ENCODE data around the gene CSH2. TPM values are rescaled to one million over a fixed set of nuclear protein-coding genes. Genes with fewer than 3 reads are reported as not detected.
"Not testable (repeated sequence)": the region's sequence is repeated elsewhere in the genome, so short reads cannot be mapped to it uniquely, and the experiment has no call there.

Gene CSH2
- total RNA-seq, 2 donors from 2014 or later: not detected

DNA sequence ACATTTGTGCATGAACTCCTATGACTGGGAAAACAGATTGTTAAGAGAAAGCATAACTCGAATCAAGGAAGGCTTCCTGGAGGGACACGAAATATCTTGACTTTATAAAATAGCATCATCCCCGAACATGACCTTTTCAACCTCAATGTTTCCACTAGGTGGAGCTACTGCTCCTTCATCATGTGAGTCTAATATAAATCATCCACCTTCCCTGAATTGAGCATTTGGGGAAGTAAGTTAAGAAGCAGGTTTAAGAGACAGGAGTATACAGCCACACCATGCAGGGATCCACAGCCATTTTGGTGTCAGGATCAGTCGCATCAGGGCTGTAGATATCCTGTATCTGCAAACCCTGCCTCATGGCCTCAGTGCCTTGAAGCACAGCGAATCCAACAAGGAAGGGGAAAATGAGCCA, 30.3 kb upstream of the CSH2 start:
- not testable (repeated sequence) for DNase-seq (ENCODE audit: low spot score); H3K36me3 ChIP-seq; H3K27ac ChIP-seq; H3K27me3 ChIP-seq; H3K4me3 ChIP-seq; H3K4me1 ChIP-seq; H3K9me3 ChIP-seq
- peak; percentile 15 to 60 for TF ChIP-seq CTCF (IDR thresholded peaks at IDR 0.05)

DNA sequence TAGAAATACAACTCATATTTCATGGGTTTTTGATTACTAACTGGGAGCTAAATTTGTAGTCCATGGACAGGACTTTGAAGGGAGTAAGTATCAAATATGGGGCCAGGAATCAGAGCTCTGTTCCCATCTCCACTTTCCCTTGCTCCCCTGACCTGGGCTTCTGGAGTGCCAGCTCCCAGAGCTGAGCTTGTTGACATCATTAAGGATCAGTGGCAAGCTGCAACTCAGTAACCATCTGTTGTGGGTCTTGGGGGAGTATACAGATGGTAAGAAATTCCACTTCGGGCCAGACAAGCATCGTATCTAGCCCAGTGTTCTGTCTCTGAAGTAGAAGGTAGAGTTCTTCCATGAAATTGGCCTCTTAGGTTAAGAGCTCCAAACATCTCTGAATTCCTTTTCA, 28.5 kb upstream of the CSH2 start:
- not testable (repeated sequence) for H3K36me3 ChIP-seq; DNase-seq (ENCODE audit: low spot score); H3K4me1 ChIP-seq; H3K27me3 ChIP-seq; H3K9me3 ChIP-seq; H3K27ac ChIP-seq; H3K4me3 ChIP-seq

DNA sequence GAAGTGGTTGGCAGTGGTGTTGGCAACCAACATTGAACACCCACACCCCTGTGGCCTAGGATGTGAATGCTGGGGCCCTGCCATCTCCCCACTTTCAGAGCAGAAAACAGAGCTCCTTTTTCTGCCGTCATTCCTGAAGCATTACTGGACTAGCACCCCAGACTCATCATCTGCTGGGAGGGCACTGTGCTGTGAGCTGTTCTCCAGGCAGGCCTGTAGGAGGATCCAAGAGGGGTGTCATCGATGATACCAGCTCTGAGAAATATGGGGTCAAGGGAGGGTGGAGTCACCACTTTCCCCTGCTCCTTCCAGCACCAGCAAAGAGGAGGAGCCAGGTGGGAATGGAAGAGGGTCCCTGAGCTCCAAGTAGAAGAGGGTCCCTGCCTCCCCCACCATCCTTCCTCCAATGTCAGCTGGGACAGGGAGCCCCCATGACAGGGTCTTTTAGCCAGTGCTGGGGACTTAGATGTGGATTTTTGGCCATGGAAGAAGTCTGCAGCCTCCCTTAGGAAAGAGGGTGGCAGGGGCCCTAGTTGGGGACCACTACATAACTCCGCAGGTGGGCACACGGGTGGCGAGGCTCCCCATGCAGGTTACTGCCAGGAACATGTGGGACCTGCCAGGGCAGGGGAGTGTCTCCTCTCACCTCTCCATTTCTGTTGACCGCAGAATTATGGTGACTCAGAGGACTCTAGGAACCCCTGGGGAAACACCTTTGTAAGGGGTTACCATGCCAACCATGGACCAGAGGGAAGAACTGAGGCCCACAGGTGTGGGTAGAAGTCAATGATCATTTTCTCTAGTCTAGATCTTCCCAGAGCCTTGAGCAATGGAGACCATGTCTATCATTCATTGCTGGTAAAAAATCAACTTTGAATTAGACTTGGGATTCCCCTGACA, 25.7 kb upstream of the CSH2 start:
- H3K27ac ChIP-seq; DNase-seq (ENCODE audit: low spot score); H3K4me1 ChIP-seq; H3K27me3 ChIP-seq; H3K36me3 ChIP-seq; H3K4me3 ChIP-seq; H3K9me3 ChIP-seq: not testable (repeated sequence)

DNA sequence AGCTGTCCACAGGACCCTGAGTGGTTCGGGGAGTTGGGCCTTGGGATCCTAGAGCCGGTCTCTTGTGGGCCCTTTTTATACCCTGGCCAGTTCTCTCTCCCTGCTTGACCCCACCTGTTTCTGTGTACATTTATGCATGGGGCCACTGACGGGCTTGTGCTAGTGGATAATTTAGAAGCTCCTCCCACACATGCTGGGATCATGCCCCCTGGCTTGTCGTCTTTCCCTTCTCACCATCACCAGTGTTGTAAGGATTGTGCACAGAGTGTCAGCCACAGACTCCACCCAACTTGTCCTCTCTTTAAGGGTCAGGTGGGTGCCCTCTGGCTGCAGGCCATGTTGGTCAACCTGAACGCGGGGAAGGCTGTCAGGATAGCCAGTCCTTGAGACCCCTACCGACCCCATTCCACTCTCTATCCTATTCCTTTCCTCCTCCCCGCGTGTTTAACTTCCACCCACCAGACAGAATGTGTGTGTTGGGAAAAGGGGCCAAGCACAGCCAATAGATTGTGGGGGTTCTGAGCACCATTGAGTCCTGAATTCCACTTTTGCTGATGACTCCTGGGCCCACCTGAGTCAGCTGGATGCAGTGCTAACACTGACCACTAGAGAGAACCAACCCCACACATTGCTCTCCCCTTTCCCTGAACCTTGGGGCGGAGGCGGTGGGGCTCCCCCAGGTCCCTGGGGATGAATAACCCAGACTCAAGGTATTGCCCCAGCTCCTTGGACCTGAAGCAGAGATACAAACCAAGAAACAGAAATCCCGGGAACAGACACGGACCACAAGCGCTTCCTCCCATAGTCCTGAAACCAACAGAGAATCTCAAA, 23.3 kb upstream of the CSH2 start, which contains the start of gene CSH1:
CSH1 (minus strand) TSS at position 51 of the 831 bp plus-strand sequence. CDS start 63 bp downstream, outside the sequence.
- not testable (repeated sequence) for H3K9me3 ChIP-seq; DNase-seq (ENCODE audit: low spot score); H3K4me3 ChIP-seq; H3K27ac ChIP-seq; H3K36me3 ChIP-seq; H3K27me3 ChIP-seq; H3K4me1 ChIP-seq

- DNase-seq (ENCODE audit: low spot score): not testable (repeated sequence)
Observed at GRCh38 chr17:63894821-63895220, 21.3 kb upstream of the CSH2 start.

DNA sequence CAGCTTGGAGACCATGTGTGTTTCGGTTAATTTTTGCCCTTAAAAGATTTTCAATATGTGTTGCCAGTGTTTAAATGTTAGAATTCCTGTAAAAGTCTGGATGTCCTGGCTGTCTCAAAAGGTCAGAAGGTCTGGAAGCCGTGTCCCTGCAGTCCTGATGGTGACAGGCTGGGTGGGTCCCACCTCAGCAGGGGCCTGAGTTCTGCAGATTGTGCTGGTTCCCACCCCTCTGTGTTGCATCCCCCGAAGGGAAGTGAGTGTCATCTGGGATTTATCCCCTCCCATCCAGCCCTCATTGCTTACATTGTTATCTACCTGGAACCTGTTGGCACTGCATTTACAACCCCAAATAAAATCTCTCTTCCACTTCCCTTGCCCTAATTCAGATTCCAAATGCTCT, 20.5 kb upstream of the CSH2 start:
- not testable (repeated sequence) for DNase-seq (ENCODE audit: low spot score); H3K4me3 ChIP-seq; H3K4me1 ChIP-seq; H3K9me3 ChIP-seq; H3K27me3 ChIP-seq; H3K36me3 ChIP-seq; H3K27ac ChIP-seq

More at GRCh38 chr17:63894821-63895220, 21.3 kb upstream of the CSH2 start:
- H3K9me3 ChIP-seq, H3K4me1 ChIP-seq, H3K4me3 ChIP-seq, H3K36me3 ChIP-seq, H3K27ac ChIP-seq, H3K27me3 ChIP-seq: not testable (repeated sequence)

DNA sequence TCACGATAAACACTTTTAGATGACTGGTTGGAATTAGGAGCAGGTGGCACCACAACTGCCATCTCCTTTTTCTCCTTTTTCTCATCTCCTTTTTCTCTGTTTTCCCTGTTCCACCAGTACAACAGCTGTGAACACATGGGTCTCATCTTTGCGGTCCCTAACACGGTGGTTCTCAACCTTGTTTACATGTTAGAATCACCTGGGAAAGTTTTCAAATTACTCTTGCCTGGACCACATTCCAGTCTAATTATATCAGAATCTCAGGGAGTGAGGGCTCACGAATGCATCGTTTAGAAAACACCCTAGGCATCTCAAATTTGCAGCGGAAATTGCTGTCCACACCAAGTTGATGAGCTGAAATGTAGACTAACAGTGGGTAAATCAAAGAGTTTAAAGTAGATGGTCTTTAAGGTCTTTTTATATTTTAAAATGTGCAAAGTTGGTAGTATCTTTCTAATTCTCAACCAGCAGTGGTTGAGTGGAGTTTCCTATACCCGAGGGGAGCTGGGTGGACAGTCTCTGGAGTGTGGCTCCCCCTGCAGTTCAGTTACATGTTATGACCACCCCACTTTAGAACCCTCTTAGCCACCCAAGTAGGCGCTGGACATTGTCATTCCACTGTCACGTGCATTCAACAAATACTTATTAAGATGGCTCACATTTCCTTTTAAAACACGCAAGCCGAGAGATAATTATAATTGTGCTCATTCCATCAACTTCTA, 19.0 kb upstream of the CSH2 start:
- not testable (repeated sequence) for H3K9me3 ChIP-seq; H3K36me3 ChIP-seq; H3K27ac ChIP-seq; H3K27me3 ChIP-seq; H3K4me3 ChIP-seq; DNase-seq (ENCODE audit: low spot score); H3K4me1 ChIP-seq

DNA sequence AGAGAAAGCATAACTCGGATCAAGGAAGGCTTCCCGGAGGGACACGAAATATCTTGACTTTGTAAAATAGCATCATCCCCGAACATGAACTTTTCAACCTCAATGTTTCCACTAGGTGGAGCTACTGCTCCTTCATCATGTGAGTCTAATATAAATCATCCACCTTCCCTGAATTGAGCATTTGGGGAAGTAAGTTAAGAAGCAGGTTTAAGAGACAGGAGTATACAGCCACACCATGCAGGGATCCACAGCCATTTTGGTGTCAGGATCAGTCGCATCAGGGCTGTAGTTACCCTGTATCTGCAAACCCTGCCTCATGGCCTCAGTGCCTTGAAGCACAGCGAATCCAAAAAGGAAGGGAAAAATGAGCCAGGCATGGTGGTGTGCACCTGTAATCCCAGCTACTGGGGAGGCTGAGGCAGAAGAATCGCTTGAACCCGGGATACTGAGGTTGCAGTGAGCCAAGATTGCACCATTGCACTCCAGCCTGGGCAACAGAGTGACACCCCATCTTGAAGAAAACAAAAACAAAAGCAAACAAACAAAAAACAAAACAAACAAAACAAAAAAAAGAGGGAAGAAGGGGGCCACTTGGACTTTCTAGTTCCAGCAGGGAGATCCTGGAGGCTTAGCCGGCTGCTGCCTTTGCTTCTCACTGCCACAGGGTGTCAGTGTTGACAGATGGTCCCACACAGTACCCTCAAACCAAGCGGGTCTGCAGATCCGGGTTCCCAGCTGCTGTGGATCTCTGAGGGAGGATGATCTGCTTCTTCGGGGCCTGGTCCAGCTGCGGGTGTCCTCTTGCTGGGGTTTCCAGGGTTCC, 15.8 kb upstream of the CSH2 start:
- H3K4me1 ChIP-seq; H3K36me3 ChIP-seq; H3K27me3 ChIP-seq; H3K27ac ChIP-seq; H3K4me3 ChIP-seq; DNase-seq (ENCODE audit: low spot score); H3K9me3 ChIP-seq: not testable (repeated sequence)
- peak; percentile 31 to 56 for TF ChIP-seq CTCF (IDR thresholded peaks at IDR 0.05)

GRCh38 chr17:63885119-63885518, 11.6 kb upstream of the CSH2 start:
- H3K36me3 ChIP-seq; H3K27me3 ChIP-seq; H3K9me3 ChIP-seq; H3K4me3 ChIP-seq; DNase-seq (ENCODE audit: low spot score); H3K4me1 ChIP-seq; H3K27ac ChIP-seq: not testable (repeated sequence)

GRCh38 chr17:63882626-63883126, 9.2 kb upstream of the CSH2 start:
- not testable (repeated sequence) for H3K4me3 ChIP-seq; H3K27me3 ChIP-seq; DNase-seq (ENCODE audit: low spot score); H3K9me3 ChIP-seq; H3K4me1 ChIP-seq; H3K27ac ChIP-seq; H3K36me3 ChIP-seq

All from right atrium auricular region (tissue), 2 donors.